GM19467 (cell line): ENCODE data around the gene KCNA3.

Experiments
- ATAC-seq: cut with Tn5 transposase; IDR thresholded peaks from one replicate; pipeline ENCODE4 v1.9.1; 2021; ENCODE audit warnings: mild to moderate bottlenecking, moderate library complexity; ENCODE audit not compliant: unreplicated experiment

The KCNA3 gene

GRCh38 chr1:110643879-110644472, 30.8 kb downstream of the KCNA3 start:
- no peak for ATAC-seq

GRCh38 chr1:110639724-110640386, 34.9 kb downstream of the KCNA3 start:
- no peak for ATAC-seq

- ATAC-seq: no peak
Measured at GRCh38 chr1:110638556-110638955, 36.2 kb downstream of the KCNA3 start.

DNA sequence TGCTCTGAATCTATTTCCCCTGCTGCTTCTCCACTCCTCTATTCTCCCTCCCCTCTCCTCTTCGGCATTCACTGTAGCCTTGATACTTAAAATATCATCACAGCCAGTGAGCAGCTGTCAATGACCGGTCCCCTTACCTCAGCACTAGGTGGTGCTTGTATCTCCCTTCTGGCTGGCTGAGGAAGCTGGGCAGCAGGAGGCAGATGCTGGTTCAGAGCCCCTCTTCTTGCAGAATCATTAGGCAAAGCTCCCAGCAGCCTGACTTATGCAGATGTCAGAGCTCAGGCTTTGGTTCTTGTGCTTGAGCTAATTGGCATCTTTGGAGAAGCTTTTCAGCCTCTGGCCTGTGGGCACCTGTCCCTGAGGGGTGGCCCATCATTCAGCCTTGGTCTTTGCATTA, 36.7 kb downstream of the KCNA3 start:
- ATAC-seq: no peak

DNA sequence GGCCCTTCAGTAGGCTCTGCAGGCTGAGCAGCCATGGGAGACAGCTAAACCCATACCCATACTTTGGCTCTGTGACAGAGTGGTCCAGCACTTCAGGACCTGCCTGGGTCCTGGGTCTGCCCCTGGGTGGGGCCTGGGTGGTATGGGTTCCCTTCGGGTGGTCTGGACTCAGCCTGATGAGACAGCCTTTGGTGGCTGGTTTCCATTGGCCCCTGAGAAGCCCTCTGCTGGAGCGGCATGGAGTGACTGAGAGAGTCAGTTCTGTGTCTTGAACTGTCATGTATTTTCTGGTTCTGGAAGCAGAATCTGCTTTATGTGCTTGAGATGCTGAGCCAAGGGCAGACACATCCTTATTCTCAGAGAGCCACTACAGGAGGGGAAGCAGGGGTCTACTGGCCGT, 37.3 kb downstream of the KCNA3 start:
- ATAC-seq: no peak

GRCh38 chr1:110636149-110636935, 38.4 kb downstream of the KCNA3 start:
- no peak for ATAC-seq

GRCh38 chr1:110635434-110635833, 39.3 kb downstream of the KCNA3 start:
- ATAC-seq: no peak

GRCh38 chr1:110634455-110635311, 40.1 kb downstream of the KCNA3 start:
- ATAC-seq: peak; percentile 50

- ATAC-seq: no peak
Measured at GRCh38 chr1:110634086-110634454, 40.7 kb downstream of the KCNA3 start.

DNA sequence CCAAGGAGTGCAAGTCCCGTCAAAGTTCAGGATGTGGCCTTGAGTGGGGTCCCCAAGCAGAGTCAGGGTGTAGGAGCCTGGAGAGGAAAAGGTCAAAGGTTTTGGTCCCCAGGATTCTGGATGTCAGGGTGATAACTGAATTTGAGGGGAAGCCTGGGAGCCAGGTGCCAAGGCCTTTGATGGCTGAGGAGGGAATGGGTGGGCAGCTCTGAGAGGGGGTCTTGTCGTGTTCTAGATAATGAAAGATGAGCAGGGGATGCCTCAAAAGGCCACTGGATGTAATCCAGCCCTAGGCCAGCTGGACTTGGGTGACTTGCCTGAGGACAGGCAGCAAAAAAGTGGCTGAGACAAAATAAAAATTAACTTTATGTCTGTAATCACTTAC, 41.1 kb downstream of the KCNA3 start:
- ATAC-seq: no peak

- no peak for ATAC-seq
Measured at GRCh38 chr1:110631836-110632620, 42.7 kb downstream of the KCNA3 start.

DNA sequence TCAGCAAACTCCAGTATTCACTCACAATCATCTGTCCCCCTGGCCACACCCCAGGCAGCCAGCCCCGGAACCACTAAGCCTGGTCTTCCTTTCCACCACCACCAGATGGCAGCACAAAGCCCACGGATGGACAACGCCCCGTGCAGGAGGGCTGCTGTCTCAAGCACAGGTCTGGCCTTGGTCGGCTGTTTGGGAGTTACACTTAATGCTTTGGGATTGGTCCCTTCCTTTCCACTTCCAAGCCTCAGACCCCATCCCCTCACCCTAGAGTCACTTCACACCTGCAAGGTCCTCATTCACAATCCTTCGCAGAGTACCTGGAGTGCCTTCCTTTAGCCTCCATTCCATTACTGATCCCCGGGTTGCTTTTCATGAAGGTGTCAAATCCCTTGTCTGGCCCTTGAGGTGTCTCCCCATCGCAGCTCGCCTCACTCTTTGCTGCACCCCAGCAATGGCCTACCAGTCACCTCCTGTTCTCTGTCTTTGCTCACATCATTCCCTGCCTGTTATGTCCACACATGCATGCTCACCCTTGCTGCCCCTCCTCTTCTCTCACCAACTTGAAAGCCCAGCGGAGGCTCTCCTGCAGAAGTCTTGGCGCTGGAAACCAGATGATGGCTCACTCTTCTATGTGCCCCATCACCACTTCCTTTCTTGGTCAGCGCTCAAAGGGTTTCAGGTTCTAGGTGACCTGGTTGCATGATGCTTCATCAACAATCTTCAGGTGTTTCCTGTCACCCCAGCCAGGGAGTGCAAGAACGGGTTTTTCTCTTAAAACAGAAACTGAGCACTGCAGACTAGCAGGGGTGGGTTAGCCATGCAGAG, 43.7 kb downstream of the KCNA3 start:
- ATAC-seq: peak; percentile 52

- ATAC-seq: no peak
Measured at GRCh38 chr1:110628323-110629105, 46.2 kb downstream of the KCNA3 start.

- ATAC-seq: no peak
Measured at GRCh38 chr1:110627764-110628163, 47.0 kb downstream of the KCNA3 start.

- no peak for ATAC-seq
Measured at GRCh38 chr1:110626889-110627288, 47.9 kb downstream of the KCNA3 start.
